HCT116 (cell line): ENCODE data around the gene AHCTF1. TPM values are rescaled to one million over a fixed set of nuclear protein-coding genes. Genes with fewer than 3 reads are reported as not detected.

Experiments used
- ATAC-seq: fragments of 200-7000 bp; cut with Tn5 transposase; 2 replicates; pipeline ENCODE4 v1.9.1; 2020; ENCODE audit warnings: mild to moderate bottlenecking, moderate library complexity
- BruUV-seq: library from RNA; stranded (reverse); fragments of 400-500 nt; replicated peaks from 2 replicates; lab custom pipeline; 2021; lab: Mats Ljungman, UMichigan
- CTCF ChIA-PET: fragments of 300-600 bp; sonication (Branson Sonifier 250); formaldehyde crosslinking; loops from one replicate; lab custom pipeline; 2021; ENCODE audit warnings: antibody characterized with exemption; lab: Charles Lee
- POLR2A ChIA-PET: fragments of 300-600, 350-600 bp; sonication (Branson Sonifier 250); formaldehyde crosslinking; loops from one replicate; lab custom pipeline; 2021; ENCODE audit warnings: antibody characterized with exemption; lab: Charles Lee
- RAD21 ChIA-PET, 2 experiments: fragments of 300-600 bp; sonication (Branson Sonifier 250); formaldehyde crosslinking; loops; one replicate each; lab custom pipeline; 2023; ENCODE audit warnings: low total read pairs in 2 of 2; ENCODE audit not compliant: uncharacterized antibody in 2 of 2, unreplicated experiment in 2 of 2, low non-redundant PET in 1 of 2; lab: Charles Lee
- DNase-seq: peaks from one replicate; pipeline ENCODE4 v3.0.0-alpha.2; 2010; ENCODE audit warnings: low read depth, low spot score
- H2AFZ ChIP-seq: fragments of 200-600 bp; shearing (Covaris generic), sonication (generic); 2 replicates; pipeline ENCODE4 v1.6.1; 2017; ENCODE audit warnings: low read depth, mixed run types, mixed read lengths, antibody characterized with exemption, low read length; ENCODE audit not compliant: poor library complexity, severe bottlenecking
- H3K27ac ChIP-seq: 2 replicates; pipeline ENCODE4 v1.5.1; 2012; ENCODE audit warnings: low read depth, low read length
- H3K27me3 ChIP-seq: fragments of 200-600 bp; sonication (generic); 2 replicates; pipeline ENCODE4 v1.6.1; 2016; ENCODE audit warnings: mixed run types, low read length, mixed read lengths; ENCODE audit not compliant: insufficient read depth
- H3K36me3 ChIP-seq, 2 experiments: fragments of 200-500 bp in 1 of 2; fragments of 200-600 bp in 1 of 2; sonication (Bioruptor generic) in 1 of 2; sonication (generic) in 1 of 2; 2 replicates each; pipeline versions ENCODE4 v1.5.1 to v1.6.1; 2014 to 2016; ENCODE audit warnings: low read length in 2 of 2, inconsistent platforms in 1 of 2, mixed read lengths in 1 of 2, mixed run types in 1 of 2; ENCODE audit not compliant: insufficient read depth in 2 of 2, control insufficient read depth in 1 of 2
- H3K4me1 ChIP-seq, 2 experiments: fragments of 200-600 bp in 1 of 2; sonication (generic) in 1 of 2; 2 replicates each; pipeline versions ENCODE4 v1.5.1 to v1.6.1; 2012 to 2017; ENCODE audit warnings: low read length in 2 of 2, inconsistent platforms in 1 of 2, mild to moderate bottlenecking in 1 of 2, mixed read lengths in 1 of 2, mixed run types in 1 of 2, moderate library complexity in 1 of 2; ENCODE audit not compliant: insufficient read depth in 2 of 2, control insufficient read depth in 1 of 2
- H3K4me2 ChIP-seq: fragments of 200-600 bp; sonication (generic); 2 replicates; pipeline ENCODE4 v1.6.1; 2017; ENCODE audit warnings: mixed run types, low read length, mixed read lengths
- H3K4me3 ChIP-seq, 2 experiments: fragments of 200-600 bp in 1 of 2; sonication (generic) in 1 of 2; replicated peaks in 1 of 2; 2 replicates each; pipeline ENCODE4 v1.5.1; 2011 to 2016; ENCODE audit warnings: low read length in 2 of 2, control low read depth in 1 of 2, low read depth in 1 of 2, mild to moderate bottlenecking in 1 of 2, mixed read lengths in 1 of 2, mixed run types in 1 of 2
- H3K79me2 ChIP-seq: fragments of 200-600 bp; sonication (generic); 2 replicates; pipeline ENCODE4 v1.6.1; 2017; ENCODE audit warnings: mild to moderate bottlenecking, mixed run types, low read length, moderate library complexity, mixed read lengths; ENCODE audit not compliant: insufficient read depth
- H3K9ac ChIP-seq: fragments of 200-600 bp; sonication (generic); 2 replicates; pipeline ENCODE4 v1.6.1; 2016; ENCODE audit warnings: low read length, mixed read lengths
- H3K9me2 ChIP-seq: fragments of 200-600 bp; sonication (generic), shearing (Covaris generic); 2 replicates; pipeline ENCODE4 v1.6.1; 2017; ENCODE audit warnings: mixed run types, mild to moderate bottlenecking, moderate library complexity; ENCODE audit not compliant: insufficient read depth
- H3K9me3 ChIP-seq, 2 experiments: fragments of 200-500 bp in 1 of 2; fragments of 200-600 bp in 1 of 2; sonication (Bioruptor generic) in 1 of 2; sonication (generic) in 1 of 2; 2 replicates each; pipeline ENCODE4 v1.6.1; 2014 to 2017; ENCODE audit warnings: low read length in 2 of 2, mixed read lengths in 2 of 2, inconsistent platforms in 1 of 2, low read depth in 1 of 2, mild to moderate bottlenecking in 1 of 2, mixed run types in 1 of 2, moderate library complexity in 1 of 2; ENCODE audit not compliant: control insufficient read depth in 1 of 2, insufficient read depth in 1 of 2
- H4K20me1 ChIP-seq: fragments of 200-600 bp; sonication (generic), shearing (Covaris generic); 2 replicates; pipeline ENCODE4 v1.6.1; 2017; ENCODE audit warnings: mixed run types, mild to moderate bottlenecking, moderate library complexity; ENCODE audit not compliant: insufficient read depth
- ATF3 ChIP-seq: IDR thresholded peaks from 2 replicates; pipeline ENCODE4 v1.6.1; 2012
- CTCF ChIP-seq, 3 experiments: fragments of 200-600 bp in 1 of 3; sonication (generic) in 1 of 3; IDR thresholded peaks in 2 of 3; conservative IDR thresholded peaks in 1 of 3; 2 replicates each; pipeline ENCODE4 v1.5.1; 2012 to 2017; ENCODE audit warnings: low read depth in 2 of 3, low read length in 2 of 3, antibody characterized with exemption in 1 of 3, borderline replicate concordance in 1 of 3, control low read depth in 1 of 3, mild to moderate bottlenecking in 1 of 3, mixed read lengths in 1 of 3, mixed run types in 1 of 3, moderate library complexity in 1 of 3; ENCODE audit not compliant: insufficient read depth in 1 of 3
- EGR1 ChIP-seq: IDR thresholded peaks from 2 replicates; pipeline ENCODE4 v1.6.1; 2012; ENCODE audit warnings: low read depth
- ELF1 ChIP-seq: IDR thresholded peaks from 2 replicates; pipeline ENCODE4 v1.6.1; 2012; ENCODE audit warnings: low read depth, borderline replicate concordance
- EZH2 ChIP-seq: fragments of 200-600 bp; sonication (generic); IDR thresholded peaks from 2 replicates; pipeline ENCODE4 v1.6.1; 2017; ENCODE audit warnings: antibody characterized with exemption, mixed run types
- EZH2phosphoT487 ChIP-seq: fragments of 200-600 bp; IDR thresholded peaks from 2 replicates; pipeline ENCODE4 v1.6.1; 2018; ENCODE audit warnings: antibody characterized with exemption, borderline replicate concordance
- FOSL1 ChIP-seq: IDR thresholded peaks from 2 replicates; pipeline ENCODE4 v1.6.1; 2012; ENCODE audit warnings: low read depth
- MAX ChIP-seq: IDR thresholded peaks from 2 replicates; pipeline ENCODE4 v1.6.1; 2012
- POLR2AphosphoS5 ChIP-seq: IDR thresholded peaks from 2 replicates; pipeline ENCODE4 v1.6.1; 2011; ENCODE audit warnings: mild to moderate bottlenecking, low read depth, low read length, moderate library complexity
- RAD21 ChIP-seq: IDR thresholded peaks from 2 replicates; pipeline ENCODE4 v1.6.1; 2012; ENCODE audit warnings: low read depth, mild to moderate bottlenecking
- REST ChIP-seq: IDR thresholded peaks from 2 replicates; pipeline ENCODE4 v1.6.1; 2012; ENCODE audit warnings: low read depth
- SP1 ChIP-seq: IDR thresholded peaks from 2 replicates; pipeline ENCODE4 v1.6.1; 2012; ENCODE audit warnings: low read depth
- SRF ChIP-seq: IDR thresholded peaks from 2 replicates; pipeline ENCODE4 v1.6.1; 2012; ENCODE audit warnings: low read depth
- TCF7L2 ChIP-seq: IDR thresholded peaks from 2 replicates; pipeline ENCODE4 v1.7.0; 2011; ENCODE audit warnings: borderline replicate concordance, inconsistent platforms; ENCODE audit not compliant: insufficient read depth, insufficient read length; ENCODE audit errors: extremely low read depth
- ZBTB33 ChIP-seq: IDR thresholded peaks from 2 replicates; pipeline ENCODE4 v1.6.1; 2011; ENCODE audit warnings: mild to moderate bottlenecking, low read length, moderate library complexity; ENCODE audit not compliant: insufficient replicate concordance; ENCODE audit errors: extremely low read depth
- intact Hi-C: fragments of 100-400 bp; cut with micrococcal nuclease; formaldehyde crosslinking; loops from 2 replicates; pipeline ENCODE4 v1.10.0; 2022
- total RNA-seq: library from RNA; stranded (reverse); gene quantifications from one replicate; pipeline ENCODE4 v1.2.1, GENCODE V29; 2021; ENCODE audit not compliant: unreplicated experiment

Gene AHCTF1
- total RNA-seq, 1 experiment from 2014 or later, result 56.2 TPM

GRCh38 chr1:246897302-246897701, 34.4 kb downstream of the AHCTF1 start:
- ATAC-seq (no peak), DNase-seq (no peak)
- Histone ChIP-seq H4K20me1 (peaks cover 11% of the 10 kb centered on the region), H3K4me2 (no peak overlapping the region), H3K9ac (no peak overlapping the region), H3K9me3 (no peaks in the 10 kb centered on the region), H2AFZ (no peak overlapping the region), H3K4me1 (no peaks in the 10 kb centered on the region), H3K27me3 (no peaks in the 10 kb centered on the region), H3K79me2 (peaks cover 84% of the 10 kb centered on the region), H3K4me3 (no peak overlapping the region), H3K36me3 (peaks cover 39 to 64% of the 10 kb centered on the region in 2 experiments), H3K27ac (no peak overlapping the region), H3K9me2 (no peaks in the 10 kb centered on the region)
- intact Hi-C loops, result loop anchor here (5.0 kb wide), 1 partner anchor 50 kb away; no protein-coding TSS in a partner anchor
- ChIA-PET RAD21 (no interaction called here), CTCF (no interaction called here), POLR2A (no interaction called here)
- no TSS peak for BruUV-seq
- TF ChIP-seq EZH2 (no peak), ELF1 (no peak), ZBTB33 (no peak), CTCF (IDR thresholded peaks at IDR 0.05 in 2 of 3, conservative IDR thresholded peaks at IDR 0.05 in 1 of 3; ENCODE audit: borderline replicate concordance in 1 of 3, insufficient read depth in 1 of 3, low read depth in 2 of 3, low read length in 2 of 3) (no peak), EGR1 (no peak), MAX (no peak), POLR2AphosphoS5 (no peak), SRF (no peak), SP1 (no peak), ATF3 (no peak), FOSL1 (no peak), REST (no peak), TCF7L2 (no peak), RAD21 (no peak), EZH2phosphoT487 (no peak)
